Kidney (tissue), 14 donors: ENCODE data around the gene SGF29. TPM values are rescaled to one million over a fixed set of nuclear protein-coding genes. Genes with fewer than 3 reads are reported as not detected.

ENCODE experiments used
- DNase-seq, 5 donors: peaks; one replicate each; pipeline ENCODE4 v3.0.0-alpha.2; 2013 to 2020
- FAIRE-seq: peaks from 2 replicates; lab custom pipeline; 2012; peaks lifted over from hg19 to GRCh38; lab: Jason Lieb, UNC
- H3K27ac ChIP-seq, 2 donors: one replicate each; pipeline ENCODE4 v1.7.0; 2013; ENCODE audit warnings: low read depth in 2 of 2, low read length in 2 of 2, inconsistent platforms in 1 of 2
- H3K27me3 ChIP-seq: one replicate; pipeline ENCODE4 v1.7.1; 2013; ENCODE audit warnings: low read length, inconsistent platforms; ENCODE audit not compliant: control insufficient read depth, insufficient read depth
- H3K36me3 ChIP-seq, 3 donors: one replicate each; pipeline versions ENCODE4 v1.7.0 to v1.7.1; 2013; ENCODE audit warnings: low read length in 3 of 3, control low read depth in 1 of 3, inconsistent platforms in 1 of 3; ENCODE audit not compliant: insufficient read depth in 3 of 3, control insufficient read depth in 2 of 3
- H3K4me1 ChIP-seq, 3 donors: one replicate each; pipeline versions ENCODE4 v1.7.0 to v1.7.1; 2013; ENCODE audit warnings: low read length in 3 of 3, inconsistent platforms in 1 of 3, low read depth in 1 of 3; ENCODE audit not compliant: control insufficient read depth in 2 of 3, insufficient read depth in 2 of 3
- H3K4me3 ChIP-seq, 3 donors: one replicate each; pipeline versions ENCODE4 v1.7.0 to v1.8.1; 2013; ENCODE audit warnings: low read length in 3 of 3, control low read depth in 1 of 3, inconsistent platforms in 1 of 3
- H3K9ac ChIP-seq, 3 donors: one replicate each; pipeline versions ENCODE4 v1.7.0 to v1.7.1; 2013; ENCODE audit warnings: low read length in 3 of 3, control low read depth in 1 of 3, inconsistent platforms in 1 of 3
- H3K9me3 ChIP-seq, 3 donors: one replicate each; pipeline versions ENCODE4 v1.7.0 to v1.7.1; 2013; ENCODE audit warnings: low read length in 3 of 3, control low read depth in 1 of 3, inconsistent platforms in 1 of 3; ENCODE audit not compliant: control insufficient read depth in 2 of 3, insufficient read depth in 1 of 3
- CTCF ChIP-seq: IDR thresholded peaks from 3 replicates; pipeline ENCODE4 v1.5.1; 2012; ENCODE audit warnings: mild to moderate bottlenecking, moderate library complexity, borderline replicate concordance; ENCODE audit not compliant: insufficient read depth; ENCODE audit errors: extremely low read depth
- intact Hi-C: fragments of 100-400 bp; cut with DNase I; formaldehyde crosslinking; loops from one replicate; pipeline ENCODE4 v1.11.1; 2022
- polyA plus RNA-seq: library from polyadenylated mRNA; stranded (reverse); fragments of 350-450 nt; fragmentation: Illumina TruSeq; extraction: RNeasy Lipid Tissue Mini Kit (QIAGEN cat#74804); gene quantifications from one replicate; pipeline ENCODE4 v1.2.3, GENCODE V29; 2014; ENCODE audit warnings: low read depth, low replicate concordance; ENCODE audit not compliant: insufficient read depth
- total RNA-seq: library from RNA; stranded (reverse); fragmentation: NEBNext Ultra II Directional; extraction: Animal tissue kit (Norgen Biotek cat#: 25700); gene quantifications from one replicate; pipeline ENCODE4 v1.2.1, GENCODE V29; 2021
- donor health status: control.
- donor health status: control.
- donor health status: control.
- donor health status: control.
- donor health status: control.
- donor health status: DM: yes; HTN: yes; CAD: no.
- donor health status: Normal renal cell carcinoma (clear cell type).

The SGF29 gene
- total and polyA plus RNA-seq, 2 donors from 2014 or later, result 20.6 to 28.5 TPM

- TF ChIP-seq CTCF, result no peak
- DNase-seq (no peak), FAIRE-seq (no peak)
- Histone ChIP-seq H3K9me3 (no peaks in the 10 kb centered on the region), H3K27me3 (no peaks in the 10 kb centered on the region), H3K9ac (no peak overlapping the region), H3K4me1 (peaks cover 0 to 6% (median 0%) of the 10 kb centered on the region in 3 donors), H3K36me3 (no peaks in the 10 kb centered on the region), H3K4me3 (no peak overlapping the region), H3K27ac (no peak overlapping the region)
- intact Hi-C loops, result no loop called here
Measured at GRCh38 chr16:28505489-28506137, 48.1 kb upstream of the SGF29 start.

- no peak for FAIRE-seq
- Histone ChIP-seq H3K9me3 (no peaks in the 10 kb centered on the region), H3K9ac (no peak overlapping the region), H3K27me3 (no peaks in the 10 kb centered on the region), H3K4me3 (no peak overlapping the region), H3K4me1 (no peaks in the 10 kb centered on the region), H3K36me3 (no peaks in the 10 kb centered on the region), H3K27ac (no peak overlapping the region)
- TF ChIP-seq CTCF, result no peak
- DNase-seq, result no peak
- intact Hi-C loops, result no loop called here
Measured at GRCh38 chr16:28511031-28511430, 42.7 kb upstream of the SGF29 start.

- no peak overlapping the region for H3K4me3 ChIP-seq
- TF ChIP-seq CTCF, result no peak
- no peaks in the 10 kb centered on the region for H3K9me3 ChIP-seq
- H3K27me3 ChIP-seq, result no peaks in the 10 kb centered on the region
- no peaks in the 10 kb centered on the region for H3K36me3 ChIP-seq
- H3K4me1 ChIP-seq, result no peaks in the 10 kb centered on the region
- no peak overlapping the region for H3K27ac ChIP-seq
- intact Hi-C loops, result no loop called here
- H3K9ac ChIP-seq, result no peak overlapping the region
- DNase-seq (no peak), FAIRE-seq (no peak)
Measured at GRCh38 chr16:28511801-28512789, 41.6 kb upstream of the SGF29 start.
